ENCODE measurements around the gene LCE3B. TPM values are rescaled to one million over a fixed set of nuclear protein-coding genes. Genes with fewer than 3 reads are reported as not detected.
"Not testable (repeated sequence)": the region's sequence is repeated elsewhere in the genome, so short reads cannot be mapped to it uniquely, and the experiment has no call there.

The LCE3B gene, protein sequence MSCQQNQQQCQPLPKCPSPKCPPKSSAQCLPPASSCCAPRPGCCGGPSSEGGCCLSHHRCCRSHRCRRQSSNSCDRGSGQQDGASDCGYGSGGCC
- total RNA-seq, result not detected

DNA sequence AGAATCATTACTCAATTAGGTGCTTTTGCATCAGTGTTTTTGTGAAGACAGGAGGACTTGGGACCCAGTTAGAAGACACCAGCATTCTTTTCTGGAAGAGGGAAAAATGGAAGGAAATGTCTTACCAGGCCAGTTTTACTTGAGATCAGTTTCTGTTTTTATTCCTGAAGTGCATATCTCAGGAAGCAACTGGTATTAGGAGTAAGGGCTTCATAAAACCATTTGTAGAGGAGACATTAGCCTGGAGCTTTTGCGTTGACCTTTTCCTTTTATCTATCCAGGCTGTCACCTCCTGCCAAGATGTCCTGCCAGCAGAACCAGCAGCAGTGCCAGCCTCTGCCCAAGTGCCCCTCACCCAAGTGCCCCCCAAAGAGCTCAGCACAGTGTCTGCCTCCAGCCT, at the start of gene LCE3B:
Gene LCE3B, plus strand, starts transcription at position 301 of the 400 bp plus-strand sequence. Its CDS starts 0 bp downstream, at position 301.
- DNase-seq (ENCODE audit: low spot score) (no peak), ATAC-seq (no peak)
- intact Hi-C loops (cut with DNase I), result no loop called here

DNA sequence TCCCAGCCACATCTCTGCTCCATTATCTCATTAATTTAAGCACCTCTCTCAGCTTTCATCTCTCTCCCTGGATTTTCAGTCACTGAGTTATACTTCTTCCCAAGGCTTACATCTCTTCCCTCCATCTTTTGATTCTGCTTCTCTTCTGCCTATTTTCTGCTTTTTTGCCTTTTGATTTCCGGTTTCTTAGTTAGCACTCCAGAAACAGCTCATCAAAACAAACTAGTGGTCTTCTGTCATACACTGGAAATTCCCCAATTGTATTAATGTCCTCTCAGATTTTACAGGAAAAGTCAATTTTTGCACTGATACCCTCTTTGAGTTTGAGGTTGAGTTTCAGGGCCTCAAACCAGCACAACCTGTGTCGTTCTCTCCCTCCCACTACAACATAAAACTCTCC, 48.5 kb upstream of the LCE3B start:
- DNase-seq (ENCODE audit: low spot score) (no peak), ATAC-seq (no peak)
- intact Hi-C loops (cut with DNase I), result no loop called here

DNA sequence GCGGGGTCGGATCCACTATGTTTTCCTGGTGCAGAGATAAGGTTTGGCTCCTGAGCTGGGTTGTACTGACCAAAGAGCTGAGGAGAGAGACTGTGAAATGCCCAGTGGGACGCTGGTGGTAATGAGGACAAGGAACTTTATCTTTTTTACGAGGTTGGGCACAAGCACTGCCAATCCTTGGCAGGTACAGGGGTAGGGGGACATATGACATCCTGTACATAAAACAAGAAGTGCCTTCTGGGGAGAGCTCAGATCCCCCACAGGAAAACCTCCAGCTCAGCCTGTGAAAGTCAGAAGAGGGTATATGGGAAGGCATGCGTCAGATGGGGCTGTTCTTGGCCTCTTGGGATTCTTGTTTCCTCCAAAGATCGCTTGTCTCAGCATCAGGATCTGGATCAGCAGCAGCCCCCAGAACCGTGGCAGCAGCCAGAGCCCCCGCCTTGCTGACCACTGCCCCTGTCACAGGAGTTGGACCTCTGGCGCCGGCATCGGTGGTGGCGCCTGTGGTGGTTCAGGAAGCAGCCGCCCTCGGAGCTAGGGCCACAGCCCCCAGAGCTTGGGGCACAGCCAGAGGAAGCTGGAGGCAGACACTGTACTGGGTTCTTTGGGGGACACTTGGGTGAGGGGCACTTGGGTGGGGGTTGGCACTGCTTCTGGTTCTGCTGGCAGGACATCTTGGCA, 47.9 kb upstream of the LCE3B start:
- DNase-seq (ENCODE audit: low spot score) (no peak), ATAC-seq (no peak)
- intact Hi-C loops (cut with DNase I), result no loop called here

DNA sequence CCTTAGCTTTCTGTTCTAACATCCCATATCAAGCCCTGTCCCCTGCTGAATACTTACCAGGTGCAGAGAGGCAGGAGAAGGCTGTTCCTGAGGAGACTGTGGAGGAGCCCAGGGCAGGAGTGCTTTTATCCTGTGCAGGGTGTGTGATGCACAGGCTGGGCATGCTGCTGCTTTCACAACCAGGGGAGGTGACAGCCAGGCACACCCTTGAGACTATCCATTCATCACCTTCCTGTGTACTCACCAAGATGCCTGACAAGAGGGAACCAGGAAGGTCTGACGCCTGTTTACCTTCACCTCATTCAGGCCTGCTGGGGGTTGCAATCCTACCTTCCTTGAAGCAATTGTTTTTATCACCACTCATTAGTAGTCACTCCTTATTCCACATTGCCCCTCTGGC, 46.9 kb upstream of the LCE3B start, which contains the start of gene LCE3E:
Gene LCE3E, minus strand, starts transcription at position 100 of the 400 bp plus-strand sequence. CDS start 572 bp downstream, outside the sequence.
- intact Hi-C loops (cut with DNase I), result no loop called here
- ATAC-seq (no peak), DNase-seq (ENCODE audit: low spot score) (no peak)

DNA sequence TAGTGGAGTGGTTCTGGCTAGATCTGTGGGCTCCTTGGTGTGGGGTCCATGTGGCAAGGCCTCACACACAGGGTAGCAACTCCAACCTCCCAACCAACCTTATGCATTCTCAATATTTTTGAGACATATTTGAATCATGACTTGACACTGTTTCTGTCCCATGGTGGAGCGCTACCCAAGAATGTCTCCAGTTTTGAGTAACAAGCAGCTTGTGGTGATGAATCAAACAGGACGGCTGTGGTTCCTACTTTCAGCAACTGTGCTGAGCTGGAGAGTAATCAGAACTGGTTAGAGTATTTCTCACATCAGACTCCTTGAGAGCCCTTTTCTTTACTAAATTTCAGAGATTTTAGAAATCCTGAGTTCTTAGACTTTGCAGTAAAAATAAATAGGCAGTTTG, 36.4 kb upstream of the LCE3B start:
- intact Hi-C loops (cut with DNase I), result no loop called here

DNA sequence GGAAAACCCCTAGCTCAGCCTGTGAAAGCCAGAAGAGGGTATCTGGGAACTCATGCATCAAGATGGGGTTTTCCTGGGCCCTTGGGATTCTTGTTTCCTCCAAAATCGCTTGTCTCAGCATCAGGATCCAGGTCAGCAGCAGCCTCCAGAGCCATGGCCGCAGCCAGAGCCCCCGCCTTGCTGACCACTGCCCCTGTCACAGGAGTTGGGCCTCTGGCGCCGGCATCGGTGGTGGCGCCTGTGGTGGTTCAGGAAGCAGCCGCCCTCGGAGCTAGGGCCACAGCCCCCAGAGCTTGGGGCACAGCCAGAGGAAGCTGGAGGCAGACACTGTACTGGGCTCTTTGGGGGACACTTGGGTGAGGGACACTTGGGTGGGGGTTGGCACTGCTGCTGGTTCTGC, 34.1 kb upstream of the LCE3B start:
- ATAC-seq; intact Hi-C loops (cut with DNase I); DNase-seq (ENCODE audit: low spot score): not testable (repeated sequence)

More for the DNA sequence above, 36.4 kb upstream of the LCE3B start:
- DNase-seq (ENCODE audit: low spot score) (no peak), ATAC-seq (no peak)

DNA sequence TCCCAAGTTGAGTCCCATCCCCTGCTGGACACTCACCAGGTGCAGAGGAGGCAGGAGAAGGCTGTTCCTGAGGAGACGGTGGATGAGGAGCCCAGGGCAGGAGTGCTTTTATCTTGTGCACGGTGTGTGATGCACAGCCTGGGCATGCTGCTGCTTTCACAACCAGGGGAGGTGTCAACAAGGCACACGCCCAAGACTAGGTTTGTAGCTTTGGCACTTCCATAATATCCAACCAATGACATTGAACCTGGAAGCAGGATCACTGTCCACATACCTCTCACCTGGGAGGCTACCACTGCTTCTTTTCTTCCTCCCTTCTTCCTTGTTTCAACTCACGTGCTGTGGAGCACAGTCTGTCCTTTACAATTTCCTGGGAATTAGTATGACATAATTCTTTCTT, 33.2 kb upstream of the LCE3B start, which contains the start of gene LCE3D:
Gene LCE3D, minus strand, starts transcription at position 84 of the 400 bp plus-strand sequence. CDS start 580 bp downstream, outside the sequence.
- ATAC-seq, result no peak
- intact Hi-C loops (cut with DNase I), result no loop called here

DNA sequence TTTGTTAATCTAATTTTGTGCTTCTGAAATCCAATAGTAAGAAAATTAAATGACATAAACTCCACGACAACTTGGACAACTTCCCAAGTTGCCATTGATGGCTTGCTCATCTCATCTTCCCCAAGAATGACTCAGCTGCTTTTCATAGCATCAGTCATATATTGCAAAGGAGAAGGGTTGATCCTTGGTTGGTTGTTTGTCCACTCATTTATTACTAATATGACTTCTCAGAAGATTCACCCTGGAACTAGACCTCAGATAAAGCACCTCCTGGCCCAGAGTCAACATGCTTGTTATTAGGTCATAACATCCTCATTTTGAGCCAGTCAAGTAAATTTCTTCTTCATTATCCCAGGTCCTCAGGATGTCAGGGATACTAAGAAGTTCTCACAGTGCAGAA, 31.0 kb upstream of the LCE3B start:
- ATAC-seq (no peak), DNase-seq (ENCODE audit: low spot score) (no peak)
- intact Hi-C loops (cut with DNase I), result no loop called here

More for the DNA sequence above, 33.2 kb upstream of the LCE3B start, which contains the start of gene LCE3D:
- no peak for DNase-seq (ENCODE audit: low spot score)

DNA sequence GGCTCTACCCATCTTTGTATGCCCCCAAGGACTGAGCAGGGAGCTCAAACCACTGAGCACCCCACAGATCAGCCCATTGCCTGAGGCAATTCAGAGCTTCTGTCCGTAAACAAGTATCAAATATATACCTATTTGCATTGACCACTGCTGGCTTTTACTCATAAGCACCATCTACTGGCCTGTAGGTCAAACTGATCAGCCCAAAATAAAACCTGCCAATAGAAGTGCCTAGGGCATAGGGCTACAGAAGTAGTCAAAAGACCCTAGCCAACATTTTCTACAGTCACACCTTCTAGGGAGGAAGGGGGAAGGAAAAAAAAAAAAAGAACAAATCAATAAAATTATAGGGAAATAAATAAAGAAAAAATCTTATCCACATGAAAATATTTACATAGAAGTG, 28.0 kb upstream of the LCE3B start:
- intact Hi-C loops (cut with DNase I), result no loop called here
- ATAC-seq (no peak), DNase-seq (ENCODE audit: low spot score) (no peak)

DNA sequence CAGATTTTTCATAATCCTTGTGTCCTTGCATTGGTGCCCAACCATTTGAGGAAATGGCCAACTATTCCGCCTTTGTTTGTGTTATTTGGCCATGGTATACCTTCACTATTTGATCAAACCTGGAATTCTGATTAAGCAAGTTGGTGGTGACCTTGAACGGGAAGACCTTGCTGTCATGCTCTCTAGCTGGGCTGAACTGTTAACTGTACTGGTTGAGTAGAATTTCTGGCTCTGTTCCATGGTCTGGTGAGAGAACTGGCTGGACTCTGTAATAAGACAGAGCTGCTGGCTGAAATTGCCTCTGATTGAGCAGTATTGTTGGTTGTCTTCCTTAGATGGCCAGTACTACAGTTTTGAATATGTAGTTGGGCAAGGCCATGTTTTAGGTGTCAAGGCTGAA, 16.6 kb upstream of the LCE3B start:
- ATAC-seq (no peak), DNase-seq (ENCODE audit: low spot score) (no peak)
- intact Hi-C loops (cut with DNase I), result no loop called here

DNA sequence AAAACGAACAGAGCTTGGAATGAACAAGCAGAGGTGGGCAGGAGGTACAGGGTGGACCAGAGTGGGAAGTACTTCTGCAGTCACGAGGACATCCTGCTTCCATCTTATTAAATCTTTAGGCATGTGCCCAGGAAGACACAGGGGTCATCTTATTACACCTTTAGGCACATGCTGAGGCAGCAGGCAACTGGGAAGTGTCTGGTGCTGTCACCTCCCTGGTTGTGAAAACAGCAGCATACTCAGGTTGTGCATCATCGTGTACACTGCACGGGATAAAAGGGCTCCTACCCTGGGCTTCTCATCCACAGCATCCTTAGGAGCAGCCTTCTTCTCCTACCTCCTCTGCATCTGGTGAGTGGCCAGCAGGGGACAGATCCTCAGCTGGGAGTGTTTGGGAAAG, 13.7 kb upstream of the LCE3B start, which contains the start of gene LCE3C:
Gene LCE3C, plus strand, starts transcription at position 301 of the 400 bp plus-strand sequence. CDS start 498 bp downstream, outside the sequence.
- intact Hi-C loops (cut with DNase I), result no loop called here
- DNase-seq (ENCODE audit: low spot score), result no peak
- ATAC-seq, result no peak

DNA sequence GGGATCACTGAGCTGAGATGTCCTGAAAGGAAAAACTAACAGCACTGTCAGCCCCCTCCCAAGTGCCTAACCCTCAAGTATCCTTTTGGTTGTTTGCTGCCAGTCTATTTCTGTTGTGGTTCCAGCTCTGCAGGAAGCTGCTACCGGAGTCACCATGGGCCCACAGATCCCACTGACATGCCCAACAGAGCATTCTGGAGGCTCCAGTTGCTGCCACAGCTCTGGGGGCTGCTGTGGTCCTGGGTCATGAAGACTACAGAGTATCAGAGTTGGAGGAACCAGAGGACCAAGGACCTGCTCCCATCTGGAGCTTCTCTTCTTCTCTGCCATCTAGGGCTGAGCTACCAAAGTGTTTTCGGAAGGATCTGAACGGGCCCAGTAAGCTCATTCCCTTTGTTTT, 8.4 kb downstream of the LCE3B start:
- ATAC-seq (no peak), DNase-seq (ENCODE audit: low spot score) (no peak)
- intact Hi-C loops (cut with DNase I), result no loop called here

DNA sequence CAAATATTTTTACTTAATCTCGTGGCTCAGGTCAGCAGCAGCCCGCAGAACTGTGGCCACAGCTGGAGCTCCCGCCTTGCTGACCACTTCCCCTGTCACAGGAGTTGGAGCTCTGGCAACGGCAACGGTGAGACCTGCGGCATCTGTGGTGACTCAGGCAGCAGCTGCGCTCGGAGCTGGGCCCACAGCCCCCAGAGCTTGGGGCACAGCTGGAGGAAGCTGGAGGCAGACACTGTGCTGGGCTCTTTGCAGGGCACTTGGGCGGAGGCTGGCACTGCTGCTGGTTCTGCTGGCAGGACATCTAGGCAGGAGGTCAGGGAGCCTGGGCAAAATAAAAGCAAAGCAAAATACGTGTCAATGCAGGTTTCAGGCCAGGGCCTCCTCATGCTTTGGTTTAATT, 9.2 kb downstream of the LCE3B start, which contains the start of gene LCE3A:
Gene LCE3A, minus strand, starts transcription at position 301 of the 400 bp plus-strand sequence. Its CDS starts 0 bp downstream, at position 301.
- intact Hi-C loops (cut with DNase I), result no loop called here
- DNase-seq (ENCODE audit: low spot score) (no peak), ATAC-seq (peak; percentile 26)

DNA sequence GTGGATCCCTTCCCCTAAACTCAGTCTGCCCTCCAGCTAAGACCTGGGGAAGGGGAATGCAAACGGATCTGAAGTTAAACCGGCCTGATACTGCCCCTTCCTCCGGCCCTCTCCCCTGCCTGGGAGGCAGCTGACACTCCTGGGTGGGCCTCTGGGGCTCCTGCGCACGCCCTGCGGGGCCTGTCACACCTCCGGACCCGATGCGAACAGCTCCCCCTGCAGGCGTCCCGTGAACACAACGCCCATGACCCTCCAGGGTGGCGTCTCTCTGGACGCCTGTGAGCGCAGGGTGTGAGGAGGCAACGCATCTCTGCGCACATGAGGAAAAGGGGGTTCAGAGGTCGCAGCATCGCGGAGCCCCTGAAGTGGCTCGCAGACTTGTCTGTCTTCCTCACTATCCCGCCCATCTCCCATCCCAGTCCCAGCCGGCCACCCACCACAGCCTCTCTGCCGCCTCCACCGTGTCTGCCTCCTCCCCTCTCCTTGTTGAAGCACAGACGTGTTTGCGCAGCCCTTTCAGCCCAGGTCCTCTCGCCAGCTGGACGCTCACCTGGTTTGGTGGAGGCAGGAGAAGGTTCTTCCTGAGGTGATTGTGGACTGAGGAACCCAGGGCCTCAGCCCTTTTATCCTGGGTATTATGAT, 9.7 kb downstream of the LCE3B start:
- intact Hi-C loops (cut with DNase I), result no loop called here
- DNase-seq (ENCODE audit: low spot score), result no peak
- peak; percentile 26 for ATAC-seq

DNA sequence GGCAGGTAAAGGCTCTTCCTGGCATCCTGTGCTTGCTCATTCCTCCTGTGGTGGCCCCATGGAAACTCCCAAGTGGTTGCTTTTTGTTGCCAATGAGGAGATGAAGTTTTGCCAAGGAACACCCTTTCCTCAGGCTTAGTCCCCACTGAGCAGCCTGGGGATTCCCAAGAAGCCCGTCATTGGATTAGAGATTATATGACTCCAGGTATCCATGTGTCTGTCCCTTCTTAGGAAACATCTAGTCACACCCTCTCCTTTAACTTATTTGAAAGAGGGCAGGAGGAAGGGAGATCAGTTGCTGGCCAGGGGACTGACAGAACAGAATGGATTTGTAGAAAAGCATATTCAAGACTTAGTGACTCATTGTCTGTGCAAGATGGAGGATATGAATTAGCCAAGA, 13.1 kb downstream of the LCE3B start:
- ATAC-seq (no peak), DNase-seq (ENCODE audit: low spot score) (no peak)
- intact Hi-C loops (cut with DNase I), result no loop called here

DNA sequence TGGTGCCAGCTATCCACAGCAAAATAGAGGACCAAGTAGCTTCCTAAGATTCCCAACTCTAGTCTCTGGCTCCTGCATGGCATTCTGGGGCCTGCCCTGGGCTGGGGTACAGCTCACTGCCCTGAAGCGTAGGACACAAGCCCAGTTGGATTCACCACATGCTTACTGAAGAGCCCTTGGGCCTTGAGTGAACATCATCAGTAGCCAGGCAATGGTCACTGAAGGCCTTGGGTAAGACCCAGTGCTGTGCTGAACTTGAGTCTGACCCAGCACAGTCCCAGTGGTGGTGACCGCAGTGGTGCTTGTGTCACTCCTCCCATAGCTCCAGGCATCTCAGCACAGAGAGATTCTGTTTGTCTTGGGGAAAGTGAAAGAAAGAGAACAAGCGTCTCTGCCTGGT, 17.0 kb downstream of the LCE3B start:
- intact Hi-C loops (cut with DNase I), result no loop called here
- ATAC-seq, result no peak
- DNase-seq (ENCODE audit: low spot score), result no peak

DNA sequence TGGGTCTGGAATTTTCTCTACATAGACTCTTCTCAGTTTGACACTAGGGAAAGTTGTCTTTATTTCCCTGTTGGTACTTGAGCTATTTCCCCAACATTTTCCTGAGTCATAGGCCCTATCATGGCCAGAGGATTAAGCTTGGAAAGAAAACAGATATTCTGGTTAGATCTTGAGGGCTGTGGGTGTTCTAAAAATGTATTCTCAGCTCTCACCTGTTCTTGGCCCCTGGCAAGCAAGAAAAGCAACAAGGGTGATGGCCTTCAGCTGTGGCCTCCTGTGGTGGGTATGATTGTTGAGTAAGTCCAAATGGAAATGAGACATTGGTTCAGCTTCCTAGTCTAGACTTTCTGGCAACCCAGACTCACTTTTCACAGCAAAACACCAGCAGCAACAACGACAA, 26.7 kb downstream of the LCE3B start:
- ATAC-seq (no peak), DNase-seq (ENCODE audit: low spot score) (no peak)
- intact Hi-C loops (cut with DNase I), result no loop called here

DNA sequence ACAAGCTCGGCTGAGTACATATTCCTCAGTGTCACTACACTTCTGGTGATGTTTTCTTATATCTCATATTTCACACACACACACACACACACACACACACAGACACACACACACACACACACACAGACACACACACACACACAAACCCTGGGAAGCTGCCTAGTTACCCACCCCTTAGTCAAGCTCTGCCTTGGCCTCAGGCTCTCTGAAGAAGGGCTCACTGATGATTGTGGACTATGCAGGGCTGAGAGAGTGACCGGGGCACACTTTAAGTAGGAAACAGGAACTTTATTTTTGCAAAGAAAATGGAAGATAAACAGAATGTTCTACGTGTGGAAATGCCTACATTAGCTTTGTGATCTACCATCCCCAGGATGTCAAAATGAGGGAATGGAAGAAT, 30.3 kb downstream of the LCE3B start:
- ATAC-seq (no peak), DNase-seq (ENCODE audit: low spot score) (no peak)
- intact Hi-C loops (cut with DNase I), result no loop called here

DNA sequence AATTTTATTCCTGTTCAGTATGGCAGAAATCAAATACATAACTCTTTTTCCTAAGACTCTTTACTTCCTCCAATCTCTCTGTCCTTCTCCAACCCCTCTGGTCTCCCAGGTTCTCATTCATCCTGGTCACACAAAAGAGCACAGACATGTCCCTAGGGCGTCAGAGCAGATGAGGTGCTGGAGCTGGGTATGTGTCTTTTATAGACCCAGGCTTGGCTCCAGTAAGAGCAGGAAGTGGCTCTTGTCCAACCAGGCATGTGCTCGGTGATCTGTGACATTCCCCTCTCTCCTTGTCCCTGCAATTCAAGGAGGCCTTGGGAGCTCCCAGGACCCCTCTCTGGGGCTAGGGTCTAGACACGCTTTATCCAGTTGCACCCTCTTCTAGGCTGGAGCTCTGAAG, 31.5 kb downstream of the LCE3B start:
- intact Hi-C loops (cut with DNase I), result no loop called here
- DNase-seq (ENCODE audit: low spot score), result no peak
- ATAC-seq, result no peak

DNA sequence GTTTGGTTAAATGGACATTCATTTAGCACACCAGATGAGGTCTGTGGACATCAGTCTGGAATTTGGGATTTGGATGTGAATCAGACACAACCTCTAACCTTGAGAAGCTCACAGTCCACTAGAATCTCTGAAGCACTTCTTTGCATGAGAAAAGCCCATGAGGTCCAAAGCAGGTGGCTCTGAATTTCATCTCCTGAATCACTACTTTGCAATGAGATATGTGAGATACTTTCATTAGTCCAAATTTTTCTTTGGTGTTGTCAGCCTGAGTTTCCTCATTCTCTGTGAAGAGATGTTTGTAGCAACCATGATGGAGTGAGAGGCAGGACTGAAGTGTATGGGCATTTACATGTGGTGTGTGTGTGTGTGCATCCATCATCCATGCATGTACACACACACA, 33.0 kb downstream of the LCE3B start:
- ATAC-seq, result no peak
- intact Hi-C loops (cut with DNase I), result no loop called here
- no peak for DNase-seq (ENCODE audit: low spot score)

Data from sciatic nerve (tissue), 2 donors.